Measurements from ENCODE around the gene STPG1. TPM values are rescaled to one million over a fixed set of nuclear protein-coding genes. Genes with fewer than 3 reads are reported as not detected.
A peak's percentile ranks its signal among the peaks of the same experiment; 100 is the strongest.
"Not testable (repeated sequence)": the region's sequence is repeated elsewhere in the genome, so short reads cannot be mapped to it uniquely, and the experiment has no call there.

The STPG1 gene
- 5.7 and 7.2 TPM in 2 replicates for total RNA-seq (2014; rRNA removed; shearing (Covaris generic); ENCODE audit: low replicate concordance)

DNA sequence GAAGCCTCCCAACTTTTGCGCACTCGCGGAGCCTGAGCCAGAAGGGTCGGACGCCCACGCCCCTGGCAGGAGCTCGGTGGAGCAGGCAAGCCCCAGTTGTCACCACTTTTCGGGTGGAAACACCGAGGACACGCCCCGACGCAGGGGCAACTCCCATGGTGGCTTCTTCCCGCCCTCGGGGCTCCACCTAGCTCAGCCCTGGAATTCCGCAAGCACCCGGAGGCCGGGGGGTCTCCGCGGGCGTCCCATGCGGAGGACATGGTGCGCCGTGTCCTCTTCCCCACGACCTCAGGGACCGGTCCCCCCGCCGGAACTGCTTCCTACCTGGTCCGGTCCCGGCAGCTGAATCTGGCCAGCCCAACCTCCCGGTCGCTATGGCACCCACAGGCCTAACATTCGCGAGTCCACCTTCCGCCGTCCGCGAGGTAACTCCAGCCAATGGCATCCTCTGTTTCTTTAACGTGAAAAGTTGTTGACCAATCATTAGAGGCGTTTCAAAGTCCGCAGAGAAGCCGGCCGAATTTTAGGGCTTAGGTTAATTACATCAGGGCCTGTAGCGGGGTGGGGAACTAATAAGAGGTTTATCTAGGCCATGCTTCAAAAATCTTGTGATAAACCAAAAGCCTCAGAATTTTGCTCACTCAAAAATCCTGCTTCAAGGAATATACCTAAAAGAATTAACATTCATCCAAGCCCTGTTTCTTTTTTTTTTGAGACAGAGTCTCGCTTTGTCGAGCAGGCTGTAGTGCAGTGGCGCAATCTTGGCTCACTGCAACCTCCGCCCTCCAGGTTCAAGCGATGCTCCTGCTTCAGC is at the start of gene STPG1:
STPG1 (minus strand) TSS at position 433 of the 814 bp plus-strand sequence. CDS start 12,394 bp downstream, outside the sequence.
- Histone ChIP-seq H3K9me3 (no peaks in the 10 kb centered on the region), H3K4me3 (peak within 1 kb of the TSS; percentile 76), H3K36me3 (peaks cover 3% of the 10 kb centered on the region), H3K27me3 (no peaks in the 10 kb centered on the region)
- DNase-seq, result peak; percentile 80

- H3K36me3 ChIP-seq, result peaks cover 57% of the 10 kb centered on the region
- H3K27me3 ChIP-seq, H3K4me3 ChIP-seq, H3K9me3 ChIP-seq: not testable (repeated sequence)
- DNase-seq, result peak; percentile 52
Observed at GRCh38 chr1:24462128-24462527, 48.5 kb upstream of the STPG1 start.

GRCh38 chr1:24459551-24460266 is 46.1 kb upstream of the STPG1 start:
- H3K4me3 ChIP-seq, result no peak overlapping the region
- no peaks in the 10 kb centered on the region for H3K9me3 ChIP-seq
- no peak for DNase-seq
- H3K36me3 ChIP-seq, result peaks cover 48% of the 10 kb centered on the region
- H3K27me3 ChIP-seq, result no peaks in the 10 kb centered on the region

DNA sequence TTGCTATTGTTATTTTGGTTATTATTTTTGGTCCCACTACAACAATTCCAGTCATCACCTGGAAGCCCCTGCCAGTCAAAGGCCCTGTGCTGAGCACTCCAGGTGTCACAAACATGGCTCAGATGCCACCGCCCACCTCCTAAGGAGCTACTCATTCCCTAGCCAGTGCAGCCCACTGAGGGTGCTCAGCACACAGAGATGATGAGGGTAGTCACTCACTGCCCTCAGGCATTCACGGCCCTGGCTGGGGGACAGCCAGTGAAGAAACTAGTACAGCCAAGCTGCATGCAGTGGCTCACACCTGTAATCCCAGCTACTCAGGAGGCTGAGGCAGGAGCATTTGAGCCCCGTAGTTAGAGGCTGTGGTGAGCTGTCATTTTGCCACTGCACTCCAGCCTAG is 44.3 kb upstream of the STPG1 start:
- peaks cover 44% of the 10 kb centered on the region for H3K36me3 ChIP-seq

GRCh38 chr1:24455272-24455671 is 41.7 kb upstream of the STPG1 start:
- H3K36me3 ChIP-seq, result peaks cover 36% of the 10 kb centered on the region

More for the DNA sequence above, 44.3 kb upstream of the STPG1 start:
- Histone ChIP-seq H3K27me3 (no peaks in the 10 kb centered on the region), H3K4me3 (no peak overlapping the region), H3K9me3 (no peaks in the 10 kb centered on the region)
- no peak for DNase-seq

GRCh38 chr1:24454673-24455072 is 41.1 kb upstream of the STPG1 start:
- Histone ChIP-seq H3K36me3 (peaks cover 34% of the 10 kb centered on the region), H3K4me3 (no peak overlapping the region), H3K27me3 (no peaks in the 10 kb centered on the region), H3K9me3 (no peaks in the 10 kb centered on the region)
- DNase-seq, result no peak

More at GRCh38 chr1:24455272-24455671, 41.7 kb upstream of the STPG1 start:
- Histone ChIP-seq H3K27me3 (no peaks in the 10 kb centered on the region), H3K9me3 (no peaks in the 10 kb centered on the region), H3K4me3 (no peak overlapping the region)
- DNase-seq, result no peak

- H3K36me3 ChIP-seq, result peaks cover 27% of the 10 kb centered on the region
- no peak for DNase-seq
Observed at GRCh38 chr1:24452922-24453485, 39.4 kb upstream of the STPG1 start.

GRCh38 chr1:24451746-24452145 is 38.2 kb upstream of the STPG1 start:
- Histone ChIP-seq H3K27me3 (no peaks in the 10 kb centered on the region), H3K4me3 (no peak overlapping the region), H3K36me3 (peaks cover 30% of the 10 kb centered on the region), H3K9me3 (no peaks in the 10 kb centered on the region)
- no peak for DNase-seq

More at GRCh38 chr1:24452922-24453485, 39.4 kb upstream of the STPG1 start:
- no peaks in the 10 kb centered on the region for H3K27me3 ChIP-seq
- no peak overlapping the region for H3K4me3 ChIP-seq
- H3K9me3 ChIP-seq, result no peaks in the 10 kb centered on the region

DNA sequence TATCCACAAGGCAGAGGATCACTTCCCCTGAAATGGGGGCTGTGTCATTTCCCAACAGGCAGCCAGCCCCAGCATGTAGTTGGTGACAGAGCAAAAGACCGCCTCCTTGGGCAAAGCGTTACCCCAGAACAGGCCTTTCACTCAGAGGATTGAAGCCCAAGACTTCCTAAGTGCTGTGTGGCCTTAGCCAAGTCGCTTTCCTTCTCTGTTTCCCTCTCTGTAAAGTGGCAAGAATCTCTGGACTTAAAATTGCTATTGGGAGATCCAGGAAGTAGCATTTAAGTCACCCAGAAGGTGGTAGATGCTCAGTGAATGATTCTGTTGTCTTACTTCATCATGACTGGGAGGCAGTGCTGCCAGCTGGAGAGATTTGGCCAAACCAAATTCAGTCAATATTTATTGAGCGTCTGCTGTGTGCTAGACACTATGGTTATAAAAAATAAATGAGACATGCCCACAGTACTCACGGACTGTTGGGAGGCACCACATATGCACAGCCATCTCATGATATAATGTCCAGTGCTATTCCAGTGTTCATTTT is 37.3 kb upstream of the STPG1 start:
- H3K27me3 ChIP-seq, result no peaks in the 10 kb centered on the region

DNA sequence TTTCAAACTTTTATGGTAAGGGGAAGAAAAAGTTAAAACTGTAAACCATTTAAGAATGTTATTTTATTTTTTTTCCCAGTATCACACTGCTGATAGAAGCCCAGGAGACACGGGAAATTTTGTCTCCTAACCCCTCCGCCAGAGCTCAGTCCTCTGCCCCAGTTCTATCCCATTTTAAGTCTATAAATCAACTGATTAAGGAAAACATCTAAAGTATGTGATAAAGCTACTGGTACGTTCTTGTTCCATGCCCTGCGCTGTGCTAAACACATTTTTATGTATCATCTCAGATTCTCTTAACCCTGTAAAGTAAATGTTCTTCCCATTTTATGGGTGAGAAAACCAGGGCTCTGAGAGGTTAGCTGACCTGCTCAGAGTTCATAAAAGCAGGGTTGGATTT is 36.7 kb upstream of the STPG1 start:
- no peaks in the 10 kb centered on the region for H3K27me3 ChIP-seq

More for the DNA sequence above, 37.3 kb upstream of the STPG1 start:
- Histone ChIP-seq H3K4me3 (no peak overlapping the region), H3K9me3 (no peaks in the 10 kb centered on the region), H3K36me3 (peaks cover 36% of the 10 kb centered on the region)
- peak; percentile 4 for DNase-seq

DNA sequence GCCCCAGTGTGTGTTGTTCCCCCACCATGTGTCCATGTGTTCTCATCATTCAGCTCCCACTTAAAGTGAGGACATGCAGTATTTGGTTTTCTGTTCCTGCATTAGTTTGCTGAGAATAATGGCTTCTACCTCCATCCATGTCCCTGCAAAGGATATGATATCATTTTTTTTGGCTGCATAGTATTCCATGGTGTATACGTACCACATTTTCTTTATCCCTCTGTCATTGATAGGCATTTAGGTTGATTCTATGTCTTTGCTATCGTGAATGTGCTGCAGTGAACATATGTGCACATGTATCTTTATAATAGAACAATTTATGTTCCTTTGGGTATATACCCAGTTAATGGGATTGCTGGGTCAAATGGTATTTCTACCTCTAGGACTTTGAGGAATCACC is 32.9 kb upstream of the STPG1 start:
- not testable (repeated sequence) for DNase-seq, H3K27me3 ChIP-seq, H3K9me3 ChIP-seq, H3K4me3 ChIP-seq
- peaks cover 55% of the 10 kb centered on the region for H3K36me3 ChIP-seq

More for the DNA sequence above, 36.7 kb upstream of the STPG1 start:
- Histone ChIP-seq H3K9me3 (no peaks in the 10 kb centered on the region), H3K4me3 (no peak overlapping the region), H3K36me3 (peaks cover 39% of the 10 kb centered on the region)
- no peak for DNase-seq

GRCh38 chr1:24443241-24443656 is 29.7 kb upstream of the STPG1 start:
- no peak for DNase-seq
- H3K36me3 ChIP-seq, result peaks cover 41% of the 10 kb centered on the region
- H3K4me3 ChIP-seq, result no peak overlapping the region
- H3K27me3 ChIP-seq, result no peaks in the 10 kb centered on the region
- no peaks in the 10 kb centered on the region for H3K9me3 ChIP-seq

DNA sequence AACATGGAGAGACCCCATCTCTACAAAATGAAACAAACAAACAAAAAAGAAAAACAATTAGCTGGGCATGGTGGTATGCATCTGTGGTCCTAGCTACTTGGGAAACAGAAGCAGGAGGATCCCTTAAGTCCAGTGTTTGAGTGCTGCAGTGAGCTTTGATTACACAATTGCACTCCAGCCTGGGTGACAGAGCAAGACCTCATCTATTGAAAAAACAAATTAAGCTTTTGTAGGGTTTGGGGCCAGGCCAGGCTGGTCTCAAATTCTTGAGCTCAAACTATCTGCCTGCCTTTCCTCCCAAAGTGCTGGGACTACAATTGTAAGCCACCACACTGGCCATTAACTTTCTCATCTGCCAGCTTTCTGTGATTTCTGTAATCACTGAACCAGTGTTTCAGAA is 29.2 kb upstream of the STPG1 start:
- Histone ChIP-seq H3K4me3 (no peak overlapping the region), H3K36me3 (peaks cover 38% of the 10 kb centered on the region), H3K27me3 (no peaks in the 10 kb centered on the region), H3K9me3 (no peaks in the 10 kb centered on the region)
- DNase-seq, result peak; percentile 5

GRCh38 chr1:24441996-24442668 is 28.6 kb upstream of the STPG1 start:
- H3K27me3 ChIP-seq, result no peaks in the 10 kb centered on the region
- no peak for DNase-seq
- H3K4me3 ChIP-seq, result no peak overlapping the region
- peaks cover 38% of the 10 kb centered on the region for H3K36me3 ChIP-seq
- no peaks in the 10 kb centered on the region for H3K9me3 ChIP-seq

DNA sequence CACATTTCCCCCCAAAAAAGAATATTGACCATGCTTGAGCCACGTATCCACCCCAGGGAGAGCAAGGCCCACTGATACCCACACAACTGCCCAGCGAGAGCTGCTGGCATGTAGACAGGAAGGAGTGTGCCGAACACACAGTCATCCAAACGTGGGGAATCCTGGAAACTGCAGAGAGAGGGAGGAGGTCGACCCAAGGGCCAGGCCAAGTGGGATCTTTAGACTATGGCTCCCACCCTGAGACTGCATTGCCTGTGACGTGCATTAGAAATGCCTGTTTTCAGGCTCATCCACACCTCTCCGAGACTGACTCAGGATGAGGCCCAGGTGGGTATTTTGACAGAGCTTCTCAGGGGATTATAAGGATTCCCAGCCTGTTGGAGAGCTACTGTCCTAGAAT is 27.9 kb upstream of the STPG1 start:
- Histone ChIP-seq H3K9me3 (no peaks in the 10 kb centered on the region), H3K36me3 (peaks cover 32% of the 10 kb centered on the region), H3K4me3 (no peak overlapping the region), H3K27me3 (no peaks in the 10 kb centered on the region)
- no peak for DNase-seq

GRCh38 chr1:24440436-24440835 is 26.9 kb upstream of the STPG1 start:
- no peak overlapping the region for H3K4me3 ChIP-seq
- no peaks in the 10 kb centered on the region for H3K9me3 ChIP-seq
- peaks cover 24% of the 10 kb centered on the region for H3K36me3 ChIP-seq
- H3K27me3 ChIP-seq, result no peaks in the 10 kb centered on the region
- DNase-seq, result no peak

Measured in MG63 (cell line).